GM19372 (cell line): ENCODE results near the gene PTPRN2.
"Not testable (repeated sequence)": the region's sequence is repeated elsewhere in the genome, so short reads cannot be mapped to it uniquely, and the experiment has no call there.

Source experiments
- ATAC-seq: cut with Tn5 transposase; IDR thresholded peaks from one replicate; pipeline ENCODE4 v1.9.1; 2021; ENCODE audit warnings: mild to moderate bottlenecking, low read depth, moderate library complexity; ENCODE audit not compliant: unreplicated experiment

The PTPRN2 gene

GRCh38 chr7:158523165-158523856, 64.3 kb downstream of the PTPRN2 start:
- not testable (repeated sequence) for ATAC-seq

DNA sequence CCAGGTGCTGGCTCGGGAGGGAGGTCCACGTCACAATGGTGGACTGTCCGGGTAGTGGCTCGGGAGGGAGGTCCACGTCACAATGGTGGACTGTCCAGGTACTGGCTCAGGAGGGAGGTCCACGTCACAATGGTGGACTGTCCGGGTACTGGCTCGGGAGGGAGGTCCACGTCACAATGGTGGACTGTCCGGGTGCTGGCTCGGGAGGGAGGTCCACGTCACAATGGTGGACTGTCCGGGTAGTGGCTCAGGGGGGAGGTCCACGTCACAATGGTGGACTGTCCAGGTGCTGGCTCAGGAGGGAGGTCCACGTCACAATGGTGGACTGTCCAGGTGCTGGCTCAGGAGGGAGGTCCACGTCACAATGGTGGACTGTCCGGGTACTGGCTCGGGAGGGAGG, 65.8 kb downstream of the PTPRN2 start:
- not testable (repeated sequence) for ATAC-seq

GRCh38 chr7:158520825-158521224, 66.8 kb downstream of the PTPRN2 start:
- no peak for ATAC-seq

- no peak for ATAC-seq
These were observed 67.9 kb downstream of the PTPRN2 start for GRCh38 chr7:158519633-158520174.

- ATAC-seq, result no peak
These were observed 68.5 kb downstream of the PTPRN2 start for GRCh38 chr7:158518980-158519632.

- no peak for ATAC-seq
These were observed 70.1 kb downstream of the PTPRN2 start for GRCh38 chr7:158517571-158517970.

DNA sequence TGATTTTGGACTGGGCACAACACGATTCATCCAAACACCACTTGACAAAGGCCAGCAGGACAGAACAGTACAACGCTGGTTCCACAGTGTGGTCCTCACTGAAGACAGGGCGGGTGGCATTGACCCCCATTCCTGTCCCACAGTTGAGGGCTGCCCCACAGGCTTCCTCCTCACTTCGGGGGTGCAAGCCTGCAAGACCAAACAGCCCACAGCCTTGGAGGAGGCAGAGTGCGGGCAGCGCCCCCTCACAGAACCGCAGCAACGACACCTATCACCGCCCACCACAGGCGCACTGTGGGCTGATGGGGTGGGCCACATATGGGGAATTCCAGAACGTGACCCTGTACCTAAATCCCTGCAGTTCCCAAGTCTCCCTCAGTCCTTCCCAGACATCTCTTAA, 70.6 kb downstream of the PTPRN2 start:
- ATAC-seq, result no peak

DNA sequence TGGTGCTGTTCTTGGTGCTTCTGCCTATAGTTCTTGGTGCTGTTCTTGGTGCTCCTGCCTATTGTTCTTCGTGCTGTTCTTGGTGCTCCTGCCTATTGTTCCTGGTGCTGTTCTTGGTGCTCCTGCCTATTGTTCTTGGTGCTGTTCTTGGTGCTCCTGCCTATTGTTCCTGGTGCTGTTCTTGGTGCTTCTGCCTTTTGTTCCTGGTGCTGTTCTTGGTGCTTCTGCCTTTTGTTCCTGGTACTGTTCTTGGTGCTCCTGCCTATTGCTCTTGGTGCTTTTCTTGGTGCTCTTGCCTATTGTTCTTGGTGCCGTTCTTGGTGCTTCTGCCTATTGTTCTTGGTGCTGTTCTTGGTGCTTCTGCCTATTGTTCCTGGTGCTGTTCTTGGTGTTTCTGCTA, 71.1 kb downstream of the PTPRN2 start:
- no peak for ATAC-seq

DNA sequence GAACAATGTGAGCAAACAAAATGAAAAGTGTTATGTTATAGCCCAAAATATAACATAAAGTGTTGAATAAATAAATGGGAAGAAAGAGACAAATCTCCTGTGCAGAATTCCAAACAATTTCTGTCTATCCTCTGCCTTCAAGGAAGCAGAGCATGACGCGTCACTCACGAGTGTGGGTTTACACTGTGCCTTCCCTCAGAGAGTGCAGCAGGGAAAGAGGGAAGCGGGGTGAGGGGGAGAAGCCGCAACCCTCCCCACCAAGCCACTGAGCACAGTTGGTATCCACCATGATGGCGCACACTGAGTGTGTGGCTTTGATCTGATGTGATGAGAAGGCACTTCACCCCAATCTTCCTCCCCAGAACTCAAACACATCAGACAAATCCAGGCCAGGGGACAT, 74.8 kb downstream of the PTPRN2 start:
- no peak for ATAC-seq

DNA sequence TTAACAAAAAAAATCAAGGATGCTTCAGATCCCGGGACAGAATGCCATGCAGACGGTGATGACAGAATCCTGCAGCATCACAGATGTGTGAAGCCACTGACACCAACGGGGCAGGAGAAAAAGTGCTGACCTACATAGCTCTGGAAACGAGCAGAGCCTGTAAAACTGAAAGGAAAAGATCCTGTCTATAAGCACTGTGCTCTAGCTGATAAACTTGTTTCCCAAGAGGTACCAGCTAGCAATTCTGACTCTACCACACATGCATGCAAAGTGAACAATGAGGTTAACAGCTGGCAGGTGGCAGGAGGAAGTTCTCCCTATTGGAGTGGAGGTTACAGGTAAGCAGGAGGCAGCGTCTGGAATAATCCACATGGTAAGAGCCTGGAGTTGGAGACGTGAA, 75.6 kb downstream of the PTPRN2 start:
- no peak for ATAC-seq

- no peak for ATAC-seq
These were observed 78.7 kb downstream of the PTPRN2 start for GRCh38 chr7:158508802-158509385.

DNA sequence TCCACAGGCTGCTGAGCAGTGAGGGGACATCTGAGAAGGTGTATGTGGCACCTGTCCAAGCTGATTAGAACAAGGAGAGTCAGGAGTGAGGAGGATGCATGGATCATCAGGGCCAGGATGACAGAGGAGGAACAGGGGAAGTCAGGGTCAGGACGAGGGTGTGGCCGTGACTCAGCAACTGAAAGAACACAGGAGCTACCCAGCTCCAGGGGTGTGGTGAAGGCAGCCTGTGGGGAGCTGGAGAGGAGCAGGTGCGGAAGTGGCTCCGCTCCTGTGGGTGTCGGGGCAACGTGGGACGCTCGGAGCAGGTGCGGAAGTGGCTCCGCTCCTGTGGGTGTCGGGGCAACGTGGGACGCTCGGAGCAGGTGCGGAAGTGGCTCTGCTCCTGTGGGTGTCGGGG, 79.3 kb downstream of the PTPRN2 start:
- ATAC-seq, result not testable (repeated sequence)

DNA sequence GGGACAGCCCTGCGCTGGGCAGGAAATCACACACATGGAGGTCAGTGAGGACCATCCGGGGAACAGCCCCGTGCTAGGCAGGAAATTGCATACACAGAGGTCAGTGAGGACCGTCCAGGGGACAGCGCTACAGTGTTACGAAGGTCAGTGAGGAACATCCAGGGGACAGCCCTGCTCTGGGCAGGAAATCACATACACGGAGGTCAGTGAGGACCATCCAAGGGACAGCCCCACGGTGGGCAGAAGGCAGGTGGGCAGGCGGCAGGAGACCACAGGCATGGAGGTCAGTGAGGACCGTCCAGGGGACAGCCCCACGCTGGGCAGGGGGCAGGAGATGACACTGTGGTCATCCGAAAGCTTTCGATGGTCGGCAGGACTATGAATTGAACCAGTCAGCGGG, 79.7 kb downstream of the PTPRN2 start:
- ATAC-seq, result no peak

GRCh38 chr7:158507175-158507574, 80.4 kb downstream of the PTPRN2 start:
- ATAC-seq, result not testable (repeated sequence)

- ATAC-seq, result no peak
These were observed 81.0 kb downstream of the PTPRN2 start for GRCh38 chr7:158506626-158507025.

DNA sequence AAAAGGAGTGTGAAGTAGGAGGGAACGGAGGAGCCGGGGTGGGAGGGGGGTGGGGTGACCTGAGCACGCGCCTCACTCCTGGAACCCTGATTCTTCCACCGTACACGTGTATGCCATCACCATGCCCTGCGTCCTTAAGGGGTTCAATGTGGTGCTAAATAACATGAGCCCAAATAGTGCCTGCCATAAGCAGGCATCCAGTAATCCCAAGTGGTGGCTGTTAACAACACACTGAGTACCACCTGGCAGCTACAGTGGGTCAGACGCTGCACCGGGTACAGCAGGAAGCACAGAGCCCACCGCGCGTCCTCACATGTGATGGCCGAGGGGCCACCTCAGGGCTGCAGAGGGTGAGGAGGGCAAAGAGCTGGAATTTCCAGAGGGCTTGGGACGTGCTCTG, 81.9 kb downstream of the PTPRN2 start:
- no peak for ATAC-seq

DNA sequence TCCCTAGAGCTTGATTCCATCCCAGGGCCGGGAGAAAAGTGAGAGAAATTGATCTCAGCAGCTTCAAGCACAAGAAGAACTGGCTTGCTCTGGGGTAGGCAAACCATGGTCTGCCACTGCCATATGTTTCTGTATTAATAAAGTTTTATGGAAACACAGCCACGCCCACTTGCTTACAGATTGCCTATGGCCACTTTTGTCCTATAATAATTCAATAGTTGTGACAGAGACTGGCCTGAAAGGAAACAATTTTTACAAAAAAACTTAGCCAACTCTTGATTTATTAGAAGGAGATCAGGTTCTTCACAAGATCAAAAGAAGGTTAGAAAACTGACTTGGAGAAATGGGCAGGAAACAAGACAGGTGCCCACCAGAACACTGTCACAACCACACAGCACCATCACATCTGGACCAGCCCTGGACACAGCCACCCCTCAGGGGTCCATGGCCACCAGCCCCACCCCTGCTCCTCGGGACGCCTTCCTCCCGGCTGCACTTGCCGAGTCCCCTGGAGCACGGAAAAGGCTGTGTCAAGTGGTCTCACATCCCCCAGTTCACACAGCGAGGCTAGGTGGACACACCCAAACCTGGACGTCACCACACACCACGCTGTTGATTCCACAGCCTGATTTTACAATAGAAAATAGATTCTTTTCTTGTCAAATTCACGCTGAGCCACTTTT, 85.4 kb downstream of the PTPRN2 start:
- no peak for ATAC-seq

GRCh38 chr7:158501393-158502067, 86.1 kb downstream of the PTPRN2 start:
- ATAC-seq, result no peak

DNA sequence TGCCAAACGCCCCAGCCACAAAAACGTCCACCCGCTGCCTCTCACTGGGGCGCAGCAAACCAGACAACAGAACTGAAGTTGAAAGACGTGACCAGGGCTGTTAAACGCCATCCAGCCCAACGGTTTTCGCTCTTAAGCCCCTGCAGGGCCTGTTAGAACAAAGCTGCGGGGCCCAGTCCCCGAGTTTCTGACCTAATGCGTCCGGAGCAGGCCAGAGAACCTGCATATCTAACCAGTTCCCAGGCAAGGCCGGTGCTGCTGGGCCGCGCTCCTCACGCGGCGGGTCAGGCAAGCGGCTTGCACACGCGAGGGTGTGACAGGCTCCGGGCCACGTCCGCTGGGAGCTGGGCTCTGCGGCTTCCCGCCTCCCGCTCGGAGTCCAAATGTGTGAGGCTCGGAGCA, 87.0 kb downstream of the PTPRN2 start:
- no peak for ATAC-seq

GRCh38 chr7:158499082-158499455, 88.6 kb downstream of the PTPRN2 start:
- ATAC-seq, result no peak
